HepG2 (cell line): ENCODE data around the gene URAD. TPM values are rescaled to one million over a fixed set of nuclear protein-coding genes. Genes with fewer than 3 reads are reported as not detected.
A peak's percentile ranks its signal among the peaks of the same experiment; 100 is the strongest.

Source experiments
- FOXP4 ChIP-seq: sonication (generic); formaldehyde crosslinking; IDR thresholded peaks from 2 replicates; pipeline ENCODE4 v1.4.0; 2020; ENCODE audit warnings: missing genetic modification reagents
- GFI1 ChIP-seq: sonication (generic); formaldehyde crosslinking; IDR thresholded peaks from 2 replicates; pipeline ENCODE4 v1.5.0; 2020; ENCODE audit warnings: missing genetic modification reagents, mild to moderate bottlenecking, borderline replicate concordance
- HDAC2 ChIP-seq: sonication (generic); formaldehyde crosslinking; IDR thresholded peaks from 2 replicates; pipeline ENCODE4 v1.4.0; 2020; ENCODE audit warnings: missing genetic modification reagents
- IKZF1 ChIP-seq: fragments of 450-650 bp; IDR thresholded peaks from 2 replicates; pipeline ENCODE4 v1.7.1; 2016
- MEF2D ChIP-seq: sonication (generic); formaldehyde crosslinking; IDR thresholded peaks from 2 replicates; pipeline ENCODE4 v1.5.1; 2020; ENCODE audit warnings: mild to moderate bottlenecking, missing genetic modification reagents
- NCOA5 ChIP-seq: sonication (generic); formaldehyde crosslinking; IDR thresholded peaks from 2 replicates; pipeline ENCODE4 v1.4.0; 2020; ENCODE audit warnings: missing genetic modification reagents
- REL ChIP-seq: sonication (generic); formaldehyde crosslinking; conservative IDR thresholded peaks from 2 replicates; pipeline ENCODE4 v1.8.0; 2022; ENCODE audit warnings: mild to moderate bottlenecking, missing genetic modification reagents, moderate library complexity
- SKIL ChIP-seq: sonication (generic); formaldehyde crosslinking; IDR thresholded peaks from 2 replicates; pipeline ENCODE4 v1.8.0; 2022; ENCODE audit warnings: missing genetic modification reagents, mild to moderate bottlenecking, moderate library complexity, borderline replicate concordance
- SP1 ChIP-seq, 2 experiments: fragments of 450-650 bp in 1 of 2; sonication (generic) in 1 of 2; formaldehyde crosslinking in 1 of 2; IDR thresholded peaks; 2 replicates each; pipeline versions ENCODE4 v1.4.0 to v1.6.1; 2016 to 2020; ENCODE audit warnings: missing genetic modification reagents in 1 of 2
- SP140L ChIP-seq: sonication (generic); formaldehyde crosslinking; IDR thresholded peaks from 2 replicates; pipeline ENCODE4 v1.4.0; 2020; ENCODE audit warnings: missing genetic modification reagents, borderline replicate concordance
- ZBTB37 ChIP-seq: sonication (generic); formaldehyde crosslinking; IDR thresholded peaks from 2 replicates; pipeline ENCODE4 v1.4.0; 2020; ENCODE audit warnings: mild to moderate bottlenecking, missing genetic modification reagents
- ZNF3 ChIP-seq: IDR thresholded peaks from 2 replicates; pipeline ENCODE4 v1.7.0; 2017; ENCODE audit warnings: inconsistent platforms
- ZNF33B ChIP-seq: sonication (generic); formaldehyde crosslinking; IDR thresholded peaks from 2 replicates; pipeline ENCODE4 v1.5.1; 2020; ENCODE audit warnings: mild to moderate bottlenecking, missing genetic modification reagents
- ZNF362 ChIP-seq: sonication (generic); formaldehyde crosslinking; IDR thresholded peaks from 2 replicates; pipeline ENCODE4 v1.4.0; 2020; ENCODE audit warnings: missing genetic modification reagents, mild to moderate bottlenecking, borderline replicate concordance
- ZNF629 ChIP-seq: sonication (generic); formaldehyde crosslinking; conservative IDR thresholded peaks from 2 replicates; pipeline ENCODE4 v1.5.0; 2020; ENCODE audit warnings: missing genetic modification reagents
- ZNF639 ChIP-seq: conservative IDR thresholded peaks from 2 replicates; pipeline ENCODE4 v1.6.1; 2018; ENCODE audit warnings: missing genetic modification reagents
- ZNF737 ChIP-seq: sonication (generic); formaldehyde crosslinking; IDR thresholded peaks from 2 replicates; pipeline ENCODE4 v1.5.0; 2020; ENCODE audit warnings: missing genetic modification reagents, mild to moderate bottlenecking, borderline replicate concordance
- ZNF891 ChIP-seq: sonication (generic); formaldehyde crosslinking; IDR thresholded peaks from 2 replicates; pipeline ENCODE4 v1.5.0; 2020; ENCODE audit warnings: mild to moderate bottlenecking, missing genetic modification reagents
- ZSCAN21 ChIP-seq: sonication (generic); formaldehyde crosslinking; IDR thresholded peaks from 2 replicates; pipeline ENCODE4 v1.8.0; 2022; ENCODE audit warnings: mild to moderate bottlenecking, missing genetic modification reagents, moderate library complexity, borderline replicate concordance
- polyA plus RNA-seq, 8 experiments: library from polyadenylated mRNA; depleted of rRNA in 3 of 8; stranded (reverse) in 7 of 8; unstranded in 1 of 8; fragments of >200 nt; fragmentation: Illumina TruSeq in 4 of 8; extraction: Trizol in 4 of 8; gene quantifications; 2 replicates each; pipeline versions ENCODE4 v1.2.1 to v1.2.3, GENCODE V29; 2011 to 2016; ENCODE audit warnings: low read depth in 4 of 8, missing spikeins in 1 of 8, mixed read lengths in 1 of 8; ENCODE audit not compliant: insufficient read depth in 1 of 8
- total RNA-seq, 5 experiments: library from RNA; depleted of rRNA; stranded (reverse); fragments of >200 nt; fragmentation: Illumina TruSeq; extraction: Trizol; gene quantifications; 2 replicates each; pipeline ENCODE4 v1.2.3, GENCODE V29; 2016; ENCODE audit warnings: low read depth in 1 of 5

URAD gene
- total and polyA plus RNA-seq, 2 of the 13 experiments (the other 11 are each of a cell fraction or from before 2014, with no cell fraction given), result not detected

- TF ChIP-seq ZNF639 (CRISPR knock-in tag) (peak; percentile 82), ZNF737 (no peak; the same call in 1 of the 2 replicates), ZNF33B (0 out of 2 replicates have a peak, but pooled peaks have one; percentile 7), SKIL (CRISPR knock-in tag) (peak; percentile 64; the same call in 1 of the 2 replicates), REL (CRISPR knock-in tag) (0 out of 2 replicates have a peak, but pooled peaks have one; percentile 23), FOXP4 (peak; percentile 81), HDAC2 (peak; percentile 86), MEF2D (CRISPR knock-in tag) (peak; percentile 81), GFI1 (peak; percentile 81; the same call in 1 of the 2 replicates), NCOA5 (CRISPR knock-in tag) (no peak), ZNF891 (no peak), SP140L (CRISPR knock-in tag) (no peak), SP1 (IDR thresholded peaks at IDR 0.05) (no peak), SP1 (CRISPR knock-in tag; IDR thresholded peaks at IDR 0.05) (peak; percentile 69), ZNF629 (CRISPR knock-in tag) (0 out of 2 replicates have a peak, but pooled peaks have one; percentile 6), ZNF362 (no peak), ZBTB37 (CRISPR knock-in tag) (peak; percentile 68; the same call in 1 of the 2 replicates), ZNF3 (CRISPR knock-in tag) (no peak), IKZF1 (no peak), ZSCAN21 (CRISPR knock-in tag) (peak; percentile 88)
Observed at GRCh38 chr13:27960362-27961226, 27.9 kb downstream of the URAD start (continued).
